ENCODE measurements around the gene PCDHA7.
"Not testable (repeated sequence)": the region's sequence is repeated elsewhere in the genome, so short reads cannot be mapped to it uniquely, and the experiment has no call there.

Gene PCDHA7

DNA sequence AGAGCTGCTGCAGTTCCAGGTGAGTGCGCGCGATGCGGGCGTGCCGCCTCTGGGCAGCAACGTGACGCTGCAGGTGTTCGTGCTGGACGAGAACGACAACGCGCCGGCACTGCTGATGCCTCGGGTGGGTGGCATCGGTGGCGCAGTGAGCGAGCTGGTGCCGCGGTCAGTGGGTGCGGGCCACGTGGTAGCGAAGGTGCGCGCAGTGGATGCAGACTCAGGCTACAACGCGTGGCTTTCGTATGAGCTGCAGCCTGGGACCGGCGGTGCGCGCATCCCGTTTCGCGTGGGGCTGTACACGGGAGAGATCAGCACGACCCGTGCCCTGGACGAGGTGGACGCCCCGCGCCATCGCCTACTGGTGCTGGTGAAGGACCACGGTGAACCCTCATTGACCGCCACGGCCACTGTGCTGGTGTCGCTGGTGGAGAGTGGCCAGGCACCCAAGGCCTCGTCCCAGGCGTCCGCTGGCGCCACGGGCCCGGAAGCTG is 31.2 kb upstream of the PCDHA7 start:
- no peaks in the 10 kb centered on the region for H3K4me1 ChIP-seq (ENCODE audit: insufficient read depth, low read length, severe bottlenecking)
- no peaks in the 10 kb centered on the region for H3K27me3 ChIP-seq (ENCODE audit: insufficient read depth, low read length)
- no peak overlapping the region for H3K4me3 ChIP-seq (ENCODE audit: low read depth, low read length, poor library complexity, severe bottlenecking)
- H3K36me3 ChIP-seq (ENCODE audit: insufficient read depth, low read length) = no peaks in the 10 kb centered on the region
- no peak overlapping the region for H3K9ac ChIP-seq (ENCODE audit: low read length)
- no peaks in the 10 kb centered on the region for H3K9me3 ChIP-seq (ENCODE audit: low read length)
- H3K4me2 ChIP-seq (ENCODE audit: low read length) = no peak overlapping the region
- no peaks in the 10 kb centered on the region for H4K20me1 ChIP-seq (ENCODE audit: insufficient read depth, low read length)
- TF ChIP-seq EZH2 (IDR thresholded peaks at IDR 0.05; ENCODE audit: borderline replicate concordance, low read length) = no peak
- TF ChIP-seq, protein P1, sequence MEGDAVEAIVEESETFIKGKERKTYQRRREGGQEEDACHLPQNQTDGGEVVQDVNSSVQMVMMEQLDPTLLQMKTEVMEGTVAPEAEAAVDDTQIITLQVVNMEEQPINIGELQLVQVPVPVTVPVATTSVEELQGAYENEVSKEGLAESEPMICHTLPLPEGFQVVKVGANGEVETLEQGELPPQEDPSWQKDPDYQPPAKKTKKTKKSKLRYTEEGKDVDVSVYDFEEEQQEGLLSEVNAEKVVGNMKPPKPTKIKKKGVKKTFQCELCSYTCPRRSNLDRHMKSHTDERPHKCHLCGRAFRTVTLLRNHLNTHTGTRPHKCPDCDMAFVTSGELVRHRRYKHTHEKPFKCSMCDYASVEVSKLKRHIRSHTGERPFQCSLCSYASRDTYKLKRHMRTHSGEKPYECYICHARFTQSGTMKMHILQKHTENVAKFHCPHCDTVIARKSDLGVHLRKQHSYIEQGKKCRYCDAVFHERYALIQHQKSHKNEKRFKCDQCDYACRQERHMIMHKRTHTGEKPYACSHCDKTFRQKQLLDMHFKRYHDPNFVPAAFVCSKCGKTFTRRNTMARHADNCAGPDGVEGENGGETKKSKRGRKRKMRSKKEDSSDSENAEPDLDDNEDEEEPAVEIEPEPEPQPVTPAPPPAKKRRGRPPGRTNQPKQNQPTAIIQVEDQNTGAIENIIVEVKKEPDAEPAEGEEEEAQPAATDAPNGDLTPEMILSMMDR (IDR thresholded peaks at IDR 0.05; ENCODE audit: low read length) = no peak
- no peaks in the 10 kb centered on the region for H3K79me2 ChIP-seq (ENCODE audit: insufficient read depth, low read length)
- H3F3A ChIP-seq (ENCODE audit: insufficient read depth, low read length) = no peaks in the 10 kb centered on the region
- no peaks in the 10 kb centered on the region for H3K9me2 ChIP-seq (ENCODE audit: low read depth, low read length)
- no peak overlapping the region for H2AFZ ChIP-seq (ENCODE audit: low read length)
- no peak overlapping the region for H3K27ac ChIP-seq (ENCODE audit: low read depth, low read length, poor library complexity, severe bottlenecking)

DNA sequence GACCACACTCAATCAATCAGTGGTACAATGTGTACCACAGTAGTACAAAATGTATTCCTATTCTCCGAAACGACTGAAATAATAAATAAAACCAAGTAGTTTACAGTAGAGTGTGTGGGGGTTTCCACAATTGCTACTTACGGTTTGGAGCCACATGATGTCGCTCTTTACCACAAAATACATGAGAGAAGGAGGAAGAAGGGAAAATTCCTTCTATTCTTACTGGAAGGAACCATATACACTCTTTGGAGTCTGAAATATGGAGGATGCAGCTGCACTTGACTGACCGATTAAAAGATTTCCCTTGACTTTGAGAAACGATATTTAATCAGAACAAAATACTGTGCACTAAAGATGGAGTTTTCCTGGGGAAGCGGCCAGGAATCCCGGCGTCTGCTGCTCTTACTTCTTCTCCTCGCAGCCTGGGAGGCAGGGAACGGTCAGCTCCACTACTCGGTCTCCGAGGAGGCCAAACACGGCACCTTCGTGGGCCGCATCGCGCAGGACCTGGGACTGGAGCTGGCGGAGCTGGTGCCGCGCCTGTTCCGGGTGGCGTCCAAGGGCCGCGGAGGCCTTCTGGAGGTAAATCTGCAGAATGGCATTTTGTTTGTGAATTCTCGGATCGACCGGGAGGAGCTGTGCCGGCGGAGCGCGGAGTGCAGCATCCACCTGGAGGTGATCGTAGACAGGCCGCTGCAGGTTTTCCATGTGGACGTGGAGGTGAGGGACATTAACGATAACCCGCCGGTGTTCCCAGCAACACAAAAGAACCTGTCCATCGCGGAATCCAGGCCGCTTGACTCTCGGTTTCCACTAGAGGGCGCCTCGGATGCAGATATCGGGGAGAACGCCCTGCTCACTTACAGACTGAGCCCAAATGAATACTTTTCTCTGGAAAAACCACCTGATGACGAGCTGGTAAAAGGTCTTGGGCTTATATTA is 27.0 kb upstream of the PCDHA7 start, which contains the start of gene PCDHA4:
TSS of gene PCDHA4 (plus strand) at position 235 of the 942 bp plus-strand sequence.
- Histone ChIP-seq H3K9ac (ENCODE audit: low read length) (no peak within 1 kb of the TSS), H3K4me3 (ENCODE audit: low read depth, low read length, poor library complexity, severe bottlenecking) (no peak within 1 kb of the TSS), H3K27ac (ENCODE audit: low read depth, low read length, poor library complexity, severe bottlenecking) (no peak within 1 kb of the TSS), H3F3A (ENCODE audit: insufficient read depth, low read length) (no peaks in the 10 kb centered on the region), H3K9me3 (ENCODE audit: low read length) (no peaks in the 10 kb centered on the region), H4K20me1 (ENCODE audit: insufficient read depth, low read length) (no peaks in the 10 kb centered on the region), H3K79me2 (ENCODE audit: insufficient read depth, low read length) (no peaks in the 10 kb centered on the region), H3K27me3 (ENCODE audit: insufficient read depth, low read length) (no peaks in the 10 kb centered on the region), H3K36me3 (ENCODE audit: insufficient read depth, low read length) (no peaks in the 10 kb centered on the region), H3K4me2 (ENCODE audit: low read length) (no peak within 1 kb of the TSS), H3K4me1 (ENCODE audit: insufficient read depth, low read length, severe bottlenecking) (no peaks in the 10 kb centered on the region), H3K9me2 (ENCODE audit: low read depth, low read length) (no peaks in the 10 kb centered on the region), H2AFZ (ENCODE audit: low read length) (no peak within 1 kb of the TSS)
- TF ChIP-seq, protein P1 (IDR thresholded peaks at IDR 0.05; ENCODE audit: low read length) = peak; percentile 27; the same call in 1 of the 2 replicates
- TF ChIP-seq EZH2 (IDR thresholded peaks at IDR 0.05; ENCODE audit: borderline replicate concordance, low read length) = no peak

DNA sequence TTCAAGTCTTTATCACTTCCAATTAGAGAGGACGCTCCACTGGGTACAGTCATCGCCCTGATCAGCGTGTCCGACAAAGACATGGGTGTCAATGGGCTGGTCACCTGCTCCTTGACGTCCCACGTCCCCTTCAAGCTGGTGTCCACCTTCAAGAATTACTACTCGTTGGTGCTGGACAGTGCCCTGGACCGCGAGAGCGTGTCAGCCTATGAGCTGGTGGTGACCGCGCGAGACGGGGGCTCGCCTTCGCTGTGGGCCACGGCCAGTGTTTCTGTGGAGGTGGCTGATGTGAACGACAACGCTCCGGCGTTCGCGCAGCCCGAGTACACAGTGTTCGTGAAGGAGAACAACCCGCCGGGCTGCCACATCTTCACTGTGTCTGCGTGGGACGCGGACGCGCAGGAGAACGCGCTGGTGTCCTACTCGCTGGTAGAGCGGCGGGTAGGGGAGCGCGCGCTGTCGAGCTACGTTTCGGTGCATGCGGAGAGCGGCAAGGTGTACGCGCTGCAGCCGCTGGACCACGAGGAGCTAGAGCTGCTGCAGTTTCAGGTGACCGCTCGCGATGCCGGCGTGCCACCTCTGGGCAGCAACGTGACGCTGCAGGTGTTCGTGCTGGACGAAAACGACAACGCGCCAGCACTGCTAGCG is 25.7 kb upstream of the PCDHA7 start:
- H4K20me1 ChIP-seq (ENCODE audit: insufficient read depth, low read length) = not testable (repeated sequence)

More for the DNA sequence above, 25.7 kb upstream of the PCDHA7 start:
- H3K79me2 ChIP-seq (ENCODE audit: insufficient read depth, low read length); H3K9me3 ChIP-seq (ENCODE audit: low read length); H2AFZ ChIP-seq (ENCODE audit: low read length); H3K9ac ChIP-seq (ENCODE audit: low read length); H3K4me1 ChIP-seq (ENCODE audit: insufficient read depth, low read length, severe bottlenecking); H3K27me3 ChIP-seq (ENCODE audit: insufficient read depth, low read length); H3K9me2 ChIP-seq (ENCODE audit: low read depth, low read length); H3K36me3 ChIP-seq (ENCODE audit: insufficient read depth, low read length); H3K27ac ChIP-seq (ENCODE audit: low read depth, low read length, poor library complexity, severe bottlenecking); H3F3A ChIP-seq (ENCODE audit: insufficient read depth, low read length); H3K4me2 ChIP-seq (ENCODE audit: low read length); H3K4me3 ChIP-seq (ENCODE audit: low read depth, low read length, poor library complexity, severe bottlenecking): not testable (repeated sequence)

Measured in OCI-LY1 (cell line).